HCT116 (cell line): ENCODE results near the gene CCR6. TPM values are rescaled to one million over a fixed set of nuclear protein-coding genes. Genes with fewer than 3 reads are reported as not detected.

ENCODE experiments used
- ATAC-seq: fragments of 200-7000 bp; cut with Tn5 transposase; 2 replicates; pipeline ENCODE4 v1.9.1; 2020; ENCODE audit warnings: mild to moderate bottlenecking, moderate library complexity
- BruUV-seq: library from RNA; stranded (reverse); fragments of 400-500 nt; replicated peaks from 2 replicates; lab custom pipeline; 2021; lab: Mats Ljungman, UMichigan
- CTCF ChIA-PET: fragments of 300-600 bp; sonication (Branson Sonifier 250); formaldehyde crosslinking; loops from one replicate; lab custom pipeline; 2021; ENCODE audit warnings: antibody characterized with exemption; lab: Charles Lee
- POLR2A ChIA-PET: fragments of 300-600, 350-600 bp; sonication (Branson Sonifier 250); formaldehyde crosslinking; loops from one replicate; lab custom pipeline; 2021; ENCODE audit warnings: antibody characterized with exemption; lab: Charles Lee
- RAD21 ChIA-PET, 2 experiments: fragments of 300-600 bp; sonication (Branson Sonifier 250); formaldehyde crosslinking; loops; one replicate each; lab custom pipeline; 2023; ENCODE audit warnings: low total read pairs in 2 of 2; ENCODE audit not compliant: uncharacterized antibody in 2 of 2, unreplicated experiment in 2 of 2, low non-redundant PET in 1 of 2; lab: Charles Lee
- DNase-seq: peaks from one replicate; pipeline ENCODE4 v3.0.0-alpha.2; 2010; ENCODE audit warnings: low read depth, low spot score
- H2AFZ ChIP-seq: fragments of 200-600 bp; shearing (Covaris generic), sonication (generic); 2 replicates; pipeline ENCODE4 v1.6.1; 2017; ENCODE audit warnings: low read depth, mixed run types, mixed read lengths, antibody characterized with exemption, low read length; ENCODE audit not compliant: poor library complexity, severe bottlenecking
- H3K27ac ChIP-seq: 2 replicates; pipeline ENCODE4 v1.5.1; 2012; ENCODE audit warnings: low read depth, low read length
- H3K27me3 ChIP-seq: fragments of 200-600 bp; sonication (generic); 2 replicates; pipeline ENCODE4 v1.6.1; 2016; ENCODE audit warnings: mixed run types, low read length, mixed read lengths; ENCODE audit not compliant: insufficient read depth
- H3K36me3 ChIP-seq, 2 experiments: fragments of 200-500 bp in 1 of 2; fragments of 200-600 bp in 1 of 2; sonication (Bioruptor generic) in 1 of 2; sonication (generic) in 1 of 2; 2 replicates each; pipeline versions ENCODE4 v1.5.1 to v1.6.1; 2014 to 2016; ENCODE audit warnings: low read length in 2 of 2, inconsistent platforms in 1 of 2, mixed read lengths in 1 of 2, mixed run types in 1 of 2; ENCODE audit not compliant: insufficient read depth in 2 of 2, control insufficient read depth in 1 of 2
- H3K4me1 ChIP-seq, 2 experiments: fragments of 200-600 bp in 1 of 2; sonication (generic) in 1 of 2; 2 replicates each; pipeline versions ENCODE4 v1.5.1 to v1.6.1; 2012 to 2017; ENCODE audit warnings: low read length in 2 of 2, inconsistent platforms in 1 of 2, mild to moderate bottlenecking in 1 of 2, mixed read lengths in 1 of 2, mixed run types in 1 of 2, moderate library complexity in 1 of 2; ENCODE audit not compliant: insufficient read depth in 2 of 2, control insufficient read depth in 1 of 2
- H3K4me2 ChIP-seq: fragments of 200-600 bp; sonication (generic); 2 replicates; pipeline ENCODE4 v1.6.1; 2017; ENCODE audit warnings: mixed run types, low read length, mixed read lengths
- H3K4me3 ChIP-seq, 2 experiments: fragments of 200-600 bp in 1 of 2; sonication (generic) in 1 of 2; replicated peaks in 1 of 2; 2 replicates each; pipeline ENCODE4 v1.5.1; 2011 to 2016; ENCODE audit warnings: low read length in 2 of 2, control low read depth in 1 of 2, low read depth in 1 of 2, mild to moderate bottlenecking in 1 of 2, mixed read lengths in 1 of 2, mixed run types in 1 of 2
- H3K79me2 ChIP-seq: fragments of 200-600 bp; sonication (generic); 2 replicates; pipeline ENCODE4 v1.6.1; 2017; ENCODE audit warnings: mild to moderate bottlenecking, mixed run types, low read length, moderate library complexity, mixed read lengths; ENCODE audit not compliant: insufficient read depth
- H3K9ac ChIP-seq: fragments of 200-600 bp; sonication (generic); 2 replicates; pipeline ENCODE4 v1.6.1; 2016; ENCODE audit warnings: low read length, mixed read lengths
- H3K9me2 ChIP-seq: fragments of 200-600 bp; sonication (generic), shearing (Covaris generic); 2 replicates; pipeline ENCODE4 v1.6.1; 2017; ENCODE audit warnings: mixed run types, mild to moderate bottlenecking, moderate library complexity; ENCODE audit not compliant: insufficient read depth
- H3K9me3 ChIP-seq, 2 experiments: fragments of 200-500 bp in 1 of 2; fragments of 200-600 bp in 1 of 2; sonication (Bioruptor generic) in 1 of 2; sonication (generic) in 1 of 2; 2 replicates each; pipeline ENCODE4 v1.6.1; 2014 to 2017; ENCODE audit warnings: low read length in 2 of 2, mixed read lengths in 2 of 2, inconsistent platforms in 1 of 2, low read depth in 1 of 2, mild to moderate bottlenecking in 1 of 2, mixed run types in 1 of 2, moderate library complexity in 1 of 2; ENCODE audit not compliant: control insufficient read depth in 1 of 2, insufficient read depth in 1 of 2
- H4K20me1 ChIP-seq: fragments of 200-600 bp; sonication (generic), shearing (Covaris generic); 2 replicates; pipeline ENCODE4 v1.6.1; 2017; ENCODE audit warnings: mixed run types, mild to moderate bottlenecking, moderate library complexity; ENCODE audit not compliant: insufficient read depth
- CEBPB ChIP-seq: IDR thresholded peaks from 2 replicates; pipeline ENCODE4 v1.6.1; 2012; ENCODE audit warnings: low read depth
- EGR1 ChIP-seq: IDR thresholded peaks from 2 replicates; pipeline ENCODE4 v1.6.1; 2012; ENCODE audit warnings: low read depth
- ELF1 ChIP-seq: IDR thresholded peaks from 2 replicates; pipeline ENCODE4 v1.6.1; 2012; ENCODE audit warnings: low read depth, borderline replicate concordance
- EZH2phosphoT487 ChIP-seq: fragments of 200-600 bp; IDR thresholded peaks from 2 replicates; pipeline ENCODE4 v1.6.1; 2018; ENCODE audit warnings: antibody characterized with exemption, borderline replicate concordance
- JUND ChIP-seq: IDR thresholded peaks from 2 replicates; pipeline ENCODE4 v1.6.1; 2012
- POLR2A ChIP-seq: IDR thresholded peaks from 2 replicates; pipeline ENCODE4 v1.7.0; 2011; ENCODE audit warnings: borderline replicate concordance; ENCODE audit not compliant: insufficient read depth, insufficient read length; ENCODE audit errors: extremely low read depth
- POLR2AphosphoS5 ChIP-seq: IDR thresholded peaks from 2 replicates; pipeline ENCODE4 v1.6.1; 2011; ENCODE audit warnings: mild to moderate bottlenecking, low read depth, low read length, moderate library complexity
- RAD21 ChIP-seq: IDR thresholded peaks from 2 replicates; pipeline ENCODE4 v1.6.1; 2012; ENCODE audit warnings: low read depth, mild to moderate bottlenecking
- SIN3A ChIP-seq: IDR thresholded peaks from 2 replicates; pipeline ENCODE4 v1.6.1; 2012; ENCODE audit warnings: low read depth
- SP1 ChIP-seq: IDR thresholded peaks from 2 replicates; pipeline ENCODE4 v1.6.1; 2012; ENCODE audit warnings: low read depth
- SRF ChIP-seq: IDR thresholded peaks from 2 replicates; pipeline ENCODE4 v1.6.1; 2012; ENCODE audit warnings: low read depth
- intact Hi-C: fragments of 100-400 bp; cut with micrococcal nuclease; formaldehyde crosslinking; loops from 2 replicates; pipeline ENCODE4 v1.10.0; 2022
- total RNA-seq: library from RNA; stranded (reverse); gene quantifications from one replicate; pipeline ENCODE4 v1.2.1, GENCODE V29; 2021; ENCODE audit not compliant: unreplicated experiment
- TF ChIP-seq, protein P1 (sequence below), 3 experiments: fragments of 200-600 bp in 1 of 3; sonication (generic) in 1 of 3; IDR thresholded peaks in 2 of 3; conservative IDR thresholded peaks in 1 of 3; 2 replicates each; pipeline ENCODE4 v1.5.1; 2012 to 2017; ENCODE audit warnings: low read depth in 2 of 3, low read length in 2 of 3, antibody characterized with exemption in 1 of 3, borderline replicate concordance in 1 of 3, control low read depth in 1 of 3, mild to moderate bottlenecking in 1 of 3, mixed read lengths in 1 of 3, mixed run types in 1 of 3, moderate library complexity in 1 of 3; ENCODE audit not compliant: insufficient read depth in 1 of 3
- TF ChIP-seq, protein P2 (sequence below): IDR thresholded peaks from 2 replicates; pipeline ENCODE4 v1.6.1; 2012; ENCODE audit warnings: low read depth
- TF ChIP-seq, protein P3 (sequence below): IDR thresholded peaks from 2 replicates; pipeline ENCODE4 v1.6.1; 2012
- TF ChIP-seq, protein P4 (sequence below): IDR thresholded peaks from 2 replicates; pipeline ENCODE4 v1.6.1; 2012
- TF ChIP-seq, protein P5 (sequence below): IDR thresholded peaks from 2 replicates; pipeline ENCODE4 v1.6.1; 2011; ENCODE audit warnings: mild to moderate bottlenecking, low read length, moderate library complexity; ENCODE audit not compliant: insufficient replicate concordance; ENCODE audit errors: extremely low read depth

The CCR6 gene
- total RNA-seq, 1 experiment from 2014 or later = not detected

DNA sequence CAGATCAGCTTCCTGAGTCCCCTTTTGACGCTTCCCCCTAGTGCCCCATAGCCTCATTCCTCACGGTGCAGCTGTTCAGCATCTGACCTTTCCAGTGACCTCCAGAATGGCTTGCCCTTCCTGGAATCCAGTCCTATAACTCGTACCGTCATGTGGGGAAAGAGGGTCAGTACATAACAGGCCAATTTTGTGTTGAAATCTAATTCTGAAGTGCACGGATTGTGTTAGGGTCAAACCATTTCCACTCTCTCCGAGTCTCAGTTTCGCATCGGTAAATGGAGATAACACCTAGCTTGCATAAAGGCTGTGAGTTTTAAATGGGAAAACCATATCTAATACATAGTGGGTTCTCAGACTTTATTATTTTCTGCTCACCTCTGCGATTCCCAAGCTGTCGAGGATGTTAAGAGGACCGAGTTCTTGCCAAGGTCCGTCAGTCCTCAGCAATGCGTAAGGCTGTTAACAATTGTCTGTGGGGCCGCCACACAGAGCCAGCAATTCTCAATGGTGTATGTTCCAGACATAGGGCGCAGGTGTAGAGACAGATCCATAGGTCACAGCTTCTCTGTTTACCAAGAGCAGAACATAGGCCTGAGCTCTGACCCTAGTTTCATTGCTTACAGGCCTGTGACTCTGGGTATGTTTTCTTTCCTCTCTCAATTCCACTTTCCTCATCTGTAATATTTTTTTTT, 45.5 kb upstream of the CCR6 start:
- ChIA-PET POLR2A (no interaction called here), CTCF (no interaction called here), RAD21 (no interaction called here)
- intact Hi-C loops = no loop called here
- no peak overlapping the region for H2AFZ ChIP-seq
- H3K4me2 ChIP-seq = no peak overlapping the region
- H3K36me3 ChIP-seq = no peaks in the 10 kb centered on the region
- H3K4me1 ChIP-seq = no peaks in the 10 kb centered on the region
- H3K4me3 ChIP-seq = no peak overlapping the region
- no peaks in the 10 kb centered on the region for H4K20me1 ChIP-seq
- no peak overlapping the region for H3K9ac ChIP-seq
- H3K79me2 ChIP-seq = no peaks in the 10 kb centered on the region
- no peak overlapping the region for H3K27ac ChIP-seq
- no peak for ATAC-seq
- TF ChIP-seq, protein P1, sequence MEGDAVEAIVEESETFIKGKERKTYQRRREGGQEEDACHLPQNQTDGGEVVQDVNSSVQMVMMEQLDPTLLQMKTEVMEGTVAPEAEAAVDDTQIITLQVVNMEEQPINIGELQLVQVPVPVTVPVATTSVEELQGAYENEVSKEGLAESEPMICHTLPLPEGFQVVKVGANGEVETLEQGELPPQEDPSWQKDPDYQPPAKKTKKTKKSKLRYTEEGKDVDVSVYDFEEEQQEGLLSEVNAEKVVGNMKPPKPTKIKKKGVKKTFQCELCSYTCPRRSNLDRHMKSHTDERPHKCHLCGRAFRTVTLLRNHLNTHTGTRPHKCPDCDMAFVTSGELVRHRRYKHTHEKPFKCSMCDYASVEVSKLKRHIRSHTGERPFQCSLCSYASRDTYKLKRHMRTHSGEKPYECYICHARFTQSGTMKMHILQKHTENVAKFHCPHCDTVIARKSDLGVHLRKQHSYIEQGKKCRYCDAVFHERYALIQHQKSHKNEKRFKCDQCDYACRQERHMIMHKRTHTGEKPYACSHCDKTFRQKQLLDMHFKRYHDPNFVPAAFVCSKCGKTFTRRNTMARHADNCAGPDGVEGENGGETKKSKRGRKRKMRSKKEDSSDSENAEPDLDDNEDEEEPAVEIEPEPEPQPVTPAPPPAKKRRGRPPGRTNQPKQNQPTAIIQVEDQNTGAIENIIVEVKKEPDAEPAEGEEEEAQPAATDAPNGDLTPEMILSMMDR (IDR thresholded peaks at IDR 0.05 in 2 of 3, conservative IDR thresholded peaks at IDR 0.05 in 1 of 3; ENCODE audit: borderline replicate concordance in 1 of 3, insufficient read depth in 1 of 3, low read depth in 2 of 3, low read length in 2 of 3) = no peak
- TF ChIP-seq JUND = no peak
- no peak for TF ChIP-seq CEBPB
- TF ChIP-seq, protein P2, sequence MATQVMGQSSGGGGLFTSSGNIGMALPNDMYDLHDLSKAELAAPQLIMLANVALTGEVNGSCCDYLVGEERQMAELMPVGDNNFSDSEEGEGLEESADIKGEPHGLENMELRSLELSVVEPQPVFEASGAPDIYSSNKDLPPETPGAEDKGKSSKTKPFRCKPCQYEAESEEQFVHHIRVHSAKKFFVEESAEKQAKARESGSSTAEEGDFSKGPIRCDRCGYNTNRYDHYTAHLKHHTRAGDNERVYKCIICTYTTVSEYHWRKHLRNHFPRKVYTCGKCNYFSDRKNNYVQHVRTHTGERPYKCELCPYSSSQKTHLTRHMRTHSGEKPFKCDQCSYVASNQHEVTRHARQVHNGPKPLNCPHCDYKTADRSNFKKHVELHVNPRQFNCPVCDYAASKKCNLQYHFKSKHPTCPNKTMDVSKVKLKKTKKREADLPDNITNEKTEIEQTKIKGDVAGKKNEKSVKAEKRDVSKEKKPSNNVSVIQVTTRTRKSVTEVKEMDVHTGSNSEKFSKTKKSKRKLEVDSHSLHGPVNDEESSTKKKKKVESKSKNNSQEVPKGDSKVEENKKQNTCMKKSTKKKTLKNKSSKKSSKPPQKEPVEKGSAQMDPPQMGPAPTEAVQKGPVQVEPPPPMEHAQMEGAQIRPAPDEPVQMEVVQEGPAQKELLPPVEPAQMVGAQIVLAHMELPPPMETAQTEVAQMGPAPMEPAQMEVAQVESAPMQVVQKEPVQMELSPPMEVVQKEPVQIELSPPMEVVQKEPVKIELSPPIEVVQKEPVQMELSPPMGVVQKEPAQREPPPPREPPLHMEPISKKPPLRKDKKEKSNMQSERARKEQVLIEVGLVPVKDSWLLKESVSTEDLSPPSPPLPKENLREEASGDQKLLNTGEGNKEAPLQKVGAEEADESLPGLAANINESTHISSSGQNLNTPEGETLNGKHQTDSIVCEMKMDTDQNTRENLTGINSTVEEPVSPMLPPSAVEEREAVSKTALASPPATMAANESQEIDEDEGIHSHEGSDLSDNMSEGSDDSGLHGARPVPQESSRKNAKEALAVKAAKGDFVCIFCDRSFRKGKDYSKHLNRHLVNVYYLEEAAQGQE = no peak
- no peak for TF ChIP-seq RAD21
- TF ChIP-seq, protein P3, sequence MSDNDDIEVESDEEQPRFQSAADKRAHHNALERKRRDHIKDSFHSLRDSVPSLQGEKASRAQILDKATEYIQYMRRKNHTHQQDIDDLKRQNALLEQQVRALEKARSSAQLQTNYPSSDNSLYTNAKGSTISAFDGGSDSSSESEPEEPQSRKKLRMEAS = no peak
- no peak for TF ChIP-seq EGR1
- TF ChIP-seq EZH2phosphoT487 = no peak
- TF ChIP-seq ELF1 = no peak
- TF ChIP-seq, protein P4, sequence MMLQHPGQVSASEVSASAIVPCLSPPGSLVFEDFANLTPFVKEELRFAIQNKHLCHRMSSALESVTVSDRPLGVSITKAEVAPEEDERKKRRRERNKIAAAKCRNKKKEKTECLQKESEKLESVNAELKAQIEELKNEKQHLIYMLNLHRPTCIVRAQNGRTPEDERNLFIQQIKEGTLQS = no peak
- no peak for TF ChIP-seq SP1
- no peak for TF ChIP-seq SRF
- TF ChIP-seq SIN3A = no peak
- TF ChIP-seq POLR2AphosphoS5 = no peak
- TF ChIP-seq POLR2A = no peak
- TF ChIP-seq, protein P5, sequence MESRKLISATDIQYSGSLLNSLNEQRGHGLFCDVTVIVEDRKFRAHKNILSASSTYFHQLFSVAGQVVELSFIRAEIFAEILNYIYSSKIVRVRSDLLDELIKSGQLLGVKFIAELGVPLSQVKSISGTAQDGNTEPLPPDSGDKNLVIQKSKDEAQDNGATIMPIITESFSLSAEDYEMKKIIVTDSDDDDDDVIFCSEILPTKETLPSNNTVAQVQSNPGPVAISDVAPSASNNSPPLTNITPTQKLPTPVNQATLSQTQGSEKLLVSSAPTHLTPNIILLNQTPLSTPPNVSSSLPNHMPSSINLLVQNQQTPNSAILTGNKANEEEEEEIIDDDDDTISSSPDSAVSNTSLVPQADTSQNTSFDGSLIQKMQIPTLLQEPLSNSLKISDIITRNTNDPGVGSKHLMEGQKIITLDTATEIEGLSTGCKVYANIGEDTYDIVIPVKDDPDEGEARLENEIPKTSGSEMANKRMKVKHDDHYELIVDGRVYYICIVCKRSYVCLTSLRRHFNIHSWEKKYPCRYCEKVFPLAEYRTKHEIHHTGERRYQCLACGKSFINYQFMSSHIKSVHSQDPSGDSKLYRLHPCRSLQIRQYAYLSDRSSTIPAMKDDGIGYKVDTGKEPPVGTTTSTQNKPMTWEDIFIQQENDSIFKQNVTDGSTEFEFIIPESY = no peak
- peaks cover 10% of the 10 kb centered on the region; the same call in 1 of the 2 replicates for H3K27me3 ChIP-seq
- BruUV-seq = no TSS peak
- H3K9me3 ChIP-seq = no peaks in the 10 kb centered on the region
- no peak for DNase-seq
- H3K9me2 ChIP-seq = no peaks in the 10 kb centered on the region
